ENCODE measurements around the gene SENP2. TPM values are rescaled to one million over a fixed set of nuclear protein-coding genes. Genes with fewer than 3 reads are reported as not detected.

The SENP2 gene
- polyA plus RNA-seq, 1 donor (not counting 4 experiments of a cell fraction or from before 2014, with no cell fraction given): 12.6 TPM

- Histone ChIP-seq H3K27ac (ENCODE audit: control insufficient read depth, insufficient read depth, low read length) (no peak overlapping the region), H3K4me2 (ENCODE audit: control insufficient read depth, extremely low read depth, insufficient read depth, low read depth, low read length) (no peak overlapping the region), H3K79me2 (ENCODE audit: control insufficient read depth, insufficient read depth, low read length) (no peaks in the 10 kb centered on the region), H3K4me1 (ENCODE audit: control insufficient read depth, extremely low read depth, insufficient read depth, low read length) (no peaks in the 10 kb centered on the region), H3K36me3 (ENCODE audit: control insufficient read depth in 2 of 2, extremely low read depth in 1 of 2, insufficient read depth in 2 of 2, low read length in 2 of 2) (peaks cover 13% of the 10 kb centered on the region in 2 experiments), H3K9ac (ENCODE audit: control insufficient read depth, extremely low read depth, insufficient read depth, low read length) (no peak overlapping the region), H3K9me3 (ENCODE audit: control insufficient read depth, low read depth, low read length) (no peaks in the 10 kb centered on the region), H4K20me1 (ENCODE audit: control insufficient read depth, extremely low read depth, insufficient read depth, low read length) (no peaks in the 10 kb centered on the region), H3K9me1 (ENCODE audit: control insufficient read depth, extremely low read depth, insufficient read depth, low read length) (peaks cover 2% of the 10 kb centered on the region), H3K4me3 (ENCODE audit: control insufficient read depth in 2 of 3, extremely low read depth in 1 of 3, insufficient read depth in 2 of 3, low read depth in 1 of 3, low read length in 3 of 3) (no peak overlapping the region), H3K27me3 (ENCODE audit: control insufficient read depth, extremely low read depth, insufficient read depth, low read length) (no peaks in the 10 kb centered on the region), H2AFZ (ENCODE audit: control insufficient read depth, low read length) (no peak overlapping the region)
- dilution Hi-C loops (cut with MboI; ENCODE audit: extremely low pct_ligation_motif_present, low sequenced_read_pairs): no loop called here
- TF ChIP-seq EZH2 (IDR thresholded peaks at IDR 0.05; ENCODE audit: low read length): no peak
- TF ChIP-seq CTCF (optimal IDR thresholded peaks at IDR 0.05 in 1 of 3, IDR thresholded peaks at IDR 0.05 in 1 of 3, conservative IDR thresholded peaks at IDR 0.05 in 1 of 3; ENCODE audit: extremely low read depth in 1 of 3, insufficient read depth in 2 of 3, low read length in 3 of 3): no peak
- no peak for FAIRE-seq
- no peak for DNase-seq (ENCODE audit: low read depth, low spot score)
Measured at GRCh38 chr3:185605566-185605965, 19.5 kb downstream of the SENP2 start.

DNA sequence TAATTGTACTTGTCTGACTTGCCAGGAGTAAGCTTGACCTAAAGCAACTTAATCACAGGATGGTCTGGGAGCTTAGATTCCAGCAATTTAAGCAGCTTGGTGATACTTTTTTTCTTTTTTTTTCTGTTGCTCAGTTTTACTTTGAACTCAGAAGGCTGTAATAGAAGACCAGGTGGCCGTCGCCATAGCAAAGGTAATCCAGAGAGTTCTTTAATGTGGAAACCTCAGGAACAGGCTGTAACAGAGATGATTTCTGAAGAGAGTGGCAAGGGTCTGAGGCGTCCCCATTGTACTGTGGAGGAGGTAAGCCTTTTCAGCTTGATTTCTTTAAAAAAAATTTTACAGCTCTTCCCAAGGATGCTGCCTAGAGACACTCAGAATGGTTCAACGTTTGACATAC lies 20.1 kb downstream of the SENP2 start:
- no peaks in the 10 kb centered on the region for H3K27me3 ChIP-seq (ENCODE audit: control insufficient read depth, extremely low read depth, insufficient read depth, low read length)

More for the DNA sequence above, 20.1 kb downstream of the SENP2 start:
- Histone ChIP-seq H3K36me3 (ENCODE audit: control insufficient read depth in 2 of 2, extremely low read depth in 1 of 2, insufficient read depth in 2 of 2, low read length in 2 of 2) (peaks cover 9 to 13% of the 10 kb centered on the region in 2 experiments), H3K9me3 (ENCODE audit: control insufficient read depth, low read depth, low read length) (no peaks in the 10 kb centered on the region), H3K9ac (ENCODE audit: control insufficient read depth, extremely low read depth, insufficient read depth, low read length) (no peak overlapping the region), H3K9me1 (ENCODE audit: control insufficient read depth, extremely low read depth, insufficient read depth, low read length) (peaks cover 2% of the 10 kb centered on the region), H3K4me1 (ENCODE audit: control insufficient read depth, extremely low read depth, insufficient read depth, low read length) (no peaks in the 10 kb centered on the region), H3K27ac (ENCODE audit: control insufficient read depth, insufficient read depth, low read length) (no peak overlapping the region), H2AFZ (ENCODE audit: control insufficient read depth, low read length) (no peak overlapping the region), H3K4me2 (ENCODE audit: control insufficient read depth, extremely low read depth, insufficient read depth, low read depth, low read length) (no peak overlapping the region), H3K4me3 (ENCODE audit: control insufficient read depth in 2 of 3, extremely low read depth in 1 of 3, insufficient read depth in 2 of 3, low read depth in 1 of 3, low read length in 3 of 3) (no peak overlapping the region), H4K20me1 (ENCODE audit: control insufficient read depth, extremely low read depth, insufficient read depth, low read length) (no peaks in the 10 kb centered on the region), H3K79me2 (ENCODE audit: control insufficient read depth, insufficient read depth, low read length) (no peaks in the 10 kb centered on the region)
- DNase-seq (ENCODE audit: low read depth, low spot score) (no peak), FAIRE-seq (no peak)
- dilution Hi-C loops (cut with MboI; ENCODE audit: extremely low pct_ligation_motif_present, low sequenced_read_pairs): no loop called here
- TF ChIP-seq EZH2 (IDR thresholded peaks at IDR 0.05; ENCODE audit: low read length): no peak
- TF ChIP-seq CTCF (optimal IDR thresholded peaks at IDR 0.05 in 1 of 3, IDR thresholded peaks at IDR 0.05 in 1 of 3, conservative IDR thresholded peaks at IDR 0.05 in 1 of 3; ENCODE audit: extremely low read depth in 1 of 3, insufficient read depth in 2 of 3, low read length in 3 of 3): no peak
